Activated CD8-positive, alpha-beta memory T cell treated with anti-CD3 and anti-CD28 coated beads, Interleukin-2, amount 10 ng/mL, durations not matched to agents 7 days and 5 days (primary cell): ENCODE results near the gene CACNA1D. TPM values are rescaled to one million over a fixed set of nuclear protein-coding genes. Genes with fewer than 3 reads are reported as not detected.

Source experiments
- ATAC-seq: fragments of 150-1000 bp; cut with Tn5 transposase; one replicate; pipeline ENCODE4 v1.10.0; 2021; ENCODE audit warnings: moderate library complexity
- CTCF ChIA-PET: fragments of 350-600 bp; sonication (Branson Sonifier 250); formaldehyde crosslinking; loops from one replicate; lab custom pipeline; 2021; ENCODE audit warnings: antibody characterized with exemption; lab: Charles Lee
- DNase-seq: peaks from one replicate; pipeline ENCODE4 v3.0.0-alpha.2; 2020
- H3K27ac Mint-ChIP-seq: one replicate; pipeline ENCODE4 v1.8.0; 2021; ENCODE audit warnings: mild to moderate bottlenecking, mixed read lengths
- H3K27me3 Mint-ChIP-seq: one replicate; pipeline ENCODE4 v1.8.0; 2021; ENCODE audit warnings: mixed read lengths
- H3K36me3 Mint-ChIP-seq: one replicate; pipeline ENCODE4 v1.8.0; 2021; ENCODE audit warnings: mild to moderate bottlenecking, mixed read lengths
- H3K4me1 Mint-ChIP-seq: one replicate; pipeline ENCODE4 v1.8.0; 2021; ENCODE audit warnings: mixed read lengths
- H3K4me3 Mint-ChIP-seq: one replicate; pipeline ENCODE4 v1.8.0; 2021; ENCODE audit warnings: mild to moderate bottlenecking, moderate library complexity, mixed read lengths
- H3K9me3 Mint-ChIP-seq: one replicate; pipeline ENCODE4 v1.8.0; 2022; ENCODE audit warnings: low read depth, mixed read lengths
- total RNA-seq, 2 experiments: library from RNA; stranded (reverse); gene quantifications; one replicate each; pipeline ENCODE4 v1.2.3, GENCODE V29; 2021

The CACNA1D gene
- total RNA-seq, 2 experiments from 2014 or later, result 0.41 to 1.5 TPM

- Mint-ChIP-seq H3K27ac (no peak overlapping the region), H3K4me1 (no peaks in the 10 kb centered on the region), H3K4me3 (no peak overlapping the region), H3K36me3 (no peaks in the 10 kb centered on the region), H3K9me3 (no peaks in the 10 kb centered on the region), H3K27me3 (peaks cover 41% of the 10 kb centered on the region)
- ATAC-seq (no peak), DNase-seq (no peak)
- CTCF ChIA-PET, result no interaction called here
Measured at GRCh38 chr3:53795789-53796560, 301.6 kb downstream of the CACNA1D start.

GRCh38 chr3:53798144-53798543 is 303.7 kb downstream of the CACNA1D start:
- Mint-ChIP-seq H3K4me1 (no peaks in the 10 kb centered on the region), H3K9me3 (no peaks in the 10 kb centered on the region), H3K36me3 (no peaks in the 10 kb centered on the region), H3K27ac (no peak overlapping the region), H3K27me3 (peaks cover 39% of the 10 kb centered on the region), H3K4me3 (no peak overlapping the region)
- CTCF ChIA-PET, result no interaction called here
- no peak for DNase-seq
- ATAC-seq, result no peak

GRCh38 chr3:53799338-53799865 is 305.0 kb downstream of the CACNA1D start:
- ATAC-seq (no peak), DNase-seq (no peak)
- no peaks in the 10 kb centered on the region for H3K36me3 Mint-ChIP-seq
- H3K4me1 Mint-ChIP-seq, result no peaks in the 10 kb centered on the region
- CTCF ChIA-PET, result no interaction called here
- H3K9me3 Mint-ChIP-seq, result no peaks in the 10 kb centered on the region
- peaks cover 32% of the 10 kb centered on the region for H3K27me3 Mint-ChIP-seq
- H3K4me3 Mint-ChIP-seq, result no peak overlapping the region
- no peak overlapping the region for H3K27ac Mint-ChIP-seq

- H3K4me3 Mint-ChIP-seq, result no peak overlapping the region
- H3K9me3 Mint-ChIP-seq, result no peaks in the 10 kb centered on the region
- DNase-seq, result no peak
- no peak for ATAC-seq
- H3K36me3 Mint-ChIP-seq, result no peaks in the 10 kb centered on the region
- H3K4me1 Mint-ChIP-seq, result no peaks in the 10 kb centered on the region
- H3K27ac Mint-ChIP-seq, result no peak overlapping the region
- CTCF ChIA-PET, result no interaction called here
- H3K27me3 Mint-ChIP-seq, result peaks cover 26% of the 10 kb centered on the region
Measured at GRCh38 chr3:53800041-53800906, 305.9 kb downstream of the CACNA1D start.

GRCh38 chr3:53801319-53801718 is 306.9 kb downstream of the CACNA1D start:
- no peak for ATAC-seq
- no peak overlapping the region for H3K27ac Mint-ChIP-seq
- CTCF ChIA-PET, result no interaction called here
- H3K4me3 Mint-ChIP-seq, result no peak overlapping the region
- H3K27me3 Mint-ChIP-seq, result peaks cover 18% of the 10 kb centered on the region
- H3K4me1 Mint-ChIP-seq, result no peaks in the 10 kb centered on the region
- H3K9me3 Mint-ChIP-seq, result no peaks in the 10 kb centered on the region
- no peak for DNase-seq
- H3K36me3 Mint-ChIP-seq, result no peaks in the 10 kb centered on the region

- CTCF ChIA-PET, result no interaction called here
- Mint-ChIP-seq H3K4me1 (no peaks in the 10 kb centered on the region), H3K36me3 (no peaks in the 10 kb centered on the region), H3K27ac (no peak overlapping the region), H3K4me3 (no peak overlapping the region), H3K27me3 (peaks cover 11% of the 10 kb centered on the region), H3K9me3 (no peaks in the 10 kb centered on the region)
- no peak for DNase-seq
- no peak for ATAC-seq
Measured at GRCh38 chr3:53802256-53802880, 308.0 kb downstream of the CACNA1D start.

- Mint-ChIP-seq H3K27ac (no peak overlapping the region), H3K36me3 (no peaks in the 10 kb centered on the region), H3K9me3 (no peaks in the 10 kb centered on the region), H3K27me3 (peaks cover 3% of the 10 kb centered on the region), H3K4me3 (no peak overlapping the region), H3K4me1 (no peaks in the 10 kb centered on the region)
- DNase-seq, result no peak
- no peak for ATAC-seq
- CTCF ChIA-PET, result no interaction called here
Measured at GRCh38 chr3:53803124-53803815, 308.9 kb downstream of the CACNA1D start.

- CTCF ChIA-PET, result no interaction called here
- no peak for DNase-seq
- no peak overlapping the region for H3K27ac Mint-ChIP-seq
- no peak overlapping the region for H3K4me3 Mint-ChIP-seq
- H3K4me1 Mint-ChIP-seq, result no peaks in the 10 kb centered on the region
- no peak for ATAC-seq
- no peaks in the 10 kb centered on the region for H3K36me3 Mint-ChIP-seq
- no peaks in the 10 kb centered on the region for H3K9me3 Mint-ChIP-seq
- no peaks in the 10 kb centered on the region for H3K27me3 Mint-ChIP-seq
Measured at GRCh38 chr3:53803816-53804695, 309.6 kb downstream of the CACNA1D start.

- no peaks in the 10 kb centered on the region for H3K36me3 Mint-ChIP-seq
- CTCF ChIA-PET, result no interaction called here
- H3K4me1 Mint-ChIP-seq, result no peaks in the 10 kb centered on the region
- DNase-seq (no peak), ATAC-seq (no peak)
- no peak overlapping the region for H3K27ac Mint-ChIP-seq
- no peaks in the 10 kb centered on the region for H3K9me3 Mint-ChIP-seq
- H3K4me3 Mint-ChIP-seq, result no peak overlapping the region
- no peaks in the 10 kb centered on the region for H3K27me3 Mint-ChIP-seq
Measured at GRCh38 chr3:53804697-53805462, 310.5 kb downstream of the CACNA1D start.

GRCh38 chr3:53805463-53806159 is 311.2 kb downstream of the CACNA1D start:
- no peak for DNase-seq
- Mint-ChIP-seq H3K27me3 (no peaks in the 10 kb centered on the region), H3K4me1 (no peaks in the 10 kb centered on the region), H3K4me3 (no peak overlapping the region), H3K9me3 (no peaks in the 10 kb centered on the region), H3K36me3 (no peaks in the 10 kb centered on the region), H3K27ac (no peak overlapping the region)
- ATAC-seq, result no peak
- CTCF ChIA-PET, result no interaction called here

- H3K27ac Mint-ChIP-seq, result no peak overlapping the region
Measured at GRCh38 chr3:53806182-53807116, 312.0 kb downstream of the CACNA1D start.

More at GRCh38 chr3:53806182-53807116, 312.0 kb downstream of the CACNA1D start:
- Mint-ChIP-seq H3K4me3 (no peak overlapping the region), H3K36me3 (no peaks in the 10 kb centered on the region), H3K27me3 (no peaks in the 10 kb centered on the region), H3K4me1 (no peaks in the 10 kb centered on the region), H3K9me3 (no peaks in the 10 kb centered on the region)
- ATAC-seq, result no peak
- no peak for DNase-seq
- CTCF ChIA-PET, result no interaction called here
